Left ventricle myocardium inferior (tissue), 1 donor: ENCODE results near the gene LINC01488. TPM values are rescaled to one million over a fixed set of nuclear protein-coding genes. Genes with fewer than 3 reads are reported as not detected.

Source experiments
- DNase-seq: peaks from one replicate; pipeline ENCODE4 v3.0.0-alpha.2; 2020
- H3K27ac ChIP-seq: fragments of 200-600 bp; replicated peaks from 2 replicates; pipeline ENCODE4 v1.8.0; 2021
- H3K27me3 ChIP-seq: fragments of 200-600 bp; 2 replicates; pipeline ENCODE4 v1.8.0; 2021; ENCODE audit warnings: low read depth
- H3K36me3 ChIP-seq: fragments of 200-600 bp; 2 replicates; pipeline ENCODE4 v1.8.0; 2021
- H3K4me1 ChIP-seq: fragments of 200-600 bp; 2 replicates; pipeline ENCODE4 v1.8.0; 2021
- H3K4me3 ChIP-seq: fragments of 200-600 bp; 2 replicates; pipeline ENCODE4 v1.8.0; 2021; ENCODE audit warnings: mild to moderate bottlenecking, moderate library complexity
- H3K9me3 ChIP-seq: fragments of 200-600 bp; replicated peaks from 2 replicates; pipeline ENCODE4 v1.8.0; 2021
- intact Hi-C: fragments of 100-400 bp; cut with micrococcal nuclease; formaldehyde crosslinking; loops from one replicate; pipeline ENCODE4 v1.11.0; 2022
- total RNA-seq: library from RNA; stranded (reverse); fragmentation: NEBNext Ultra II Directional; extraction: Animal tissue kit (Norgen Biotek cat#: 25700); gene quantifications from one replicate; pipeline ENCODE4 v1.2.1, GENCODE V29; 2021
- TF ChIP-seq, protein P1 (sequence below): fragments of 200-600 bp; IDR thresholded peaks from 2 replicates; pipeline ENCODE4 v1.8.0; 2021; ENCODE audit warnings: antibody characterized with exemption, mild to moderate bottlenecking, borderline replicate concordance
- donor health status: DM: no; HTN: yes; CAD: no; lungs with severe emphysema.

The LINC01488 gene
- total RNA-seq, 1 donor from 2014 or later: 0.38 TPM

DNA sequence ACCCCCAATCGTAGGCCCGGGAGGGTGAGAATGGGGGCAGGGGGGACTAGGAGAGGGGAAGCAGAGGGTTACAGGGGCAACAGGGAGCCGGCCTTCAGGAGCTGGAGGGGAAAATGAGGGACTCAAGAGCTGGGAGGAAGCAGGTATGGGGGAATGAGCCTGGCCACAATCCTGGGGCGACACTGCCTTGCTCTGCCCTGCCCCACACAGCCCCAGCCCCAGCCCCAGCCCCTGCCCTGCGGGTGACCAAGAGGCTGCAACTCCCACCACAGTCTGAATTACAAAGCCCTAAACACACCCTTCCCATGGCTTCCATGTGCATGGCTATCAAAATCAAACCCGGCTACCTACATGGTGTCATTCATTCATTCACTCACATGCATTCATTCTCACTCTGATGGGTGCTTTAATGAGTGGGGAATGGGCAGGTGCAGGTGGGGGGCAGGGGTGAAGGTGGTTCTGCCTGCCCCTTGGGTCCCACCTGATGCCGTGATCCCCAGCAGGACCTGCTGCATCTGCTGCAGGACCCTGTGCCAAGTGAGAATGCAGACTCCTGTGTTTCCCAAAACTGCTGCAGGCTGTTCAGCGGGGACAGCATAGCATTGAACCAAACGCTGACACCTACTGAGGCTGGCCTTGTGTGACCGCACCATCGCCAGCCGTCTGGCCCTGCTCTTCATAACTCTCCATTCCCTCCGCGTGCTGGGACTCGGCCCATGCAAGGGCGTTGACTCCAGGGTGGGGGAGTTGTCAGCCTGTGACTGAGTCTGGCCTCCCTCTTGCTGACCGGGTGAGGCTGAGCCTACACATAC, 9.5 kb upstream of the LINC01488 start:
- TF ChIP-seq, protein P1, sequence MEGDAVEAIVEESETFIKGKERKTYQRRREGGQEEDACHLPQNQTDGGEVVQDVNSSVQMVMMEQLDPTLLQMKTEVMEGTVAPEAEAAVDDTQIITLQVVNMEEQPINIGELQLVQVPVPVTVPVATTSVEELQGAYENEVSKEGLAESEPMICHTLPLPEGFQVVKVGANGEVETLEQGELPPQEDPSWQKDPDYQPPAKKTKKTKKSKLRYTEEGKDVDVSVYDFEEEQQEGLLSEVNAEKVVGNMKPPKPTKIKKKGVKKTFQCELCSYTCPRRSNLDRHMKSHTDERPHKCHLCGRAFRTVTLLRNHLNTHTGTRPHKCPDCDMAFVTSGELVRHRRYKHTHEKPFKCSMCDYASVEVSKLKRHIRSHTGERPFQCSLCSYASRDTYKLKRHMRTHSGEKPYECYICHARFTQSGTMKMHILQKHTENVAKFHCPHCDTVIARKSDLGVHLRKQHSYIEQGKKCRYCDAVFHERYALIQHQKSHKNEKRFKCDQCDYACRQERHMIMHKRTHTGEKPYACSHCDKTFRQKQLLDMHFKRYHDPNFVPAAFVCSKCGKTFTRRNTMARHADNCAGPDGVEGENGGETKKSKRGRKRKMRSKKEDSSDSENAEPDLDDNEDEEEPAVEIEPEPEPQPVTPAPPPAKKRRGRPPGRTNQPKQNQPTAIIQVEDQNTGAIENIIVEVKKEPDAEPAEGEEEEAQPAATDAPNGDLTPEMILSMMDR: no peak
- H3K36me3 ChIP-seq: no peaks in the 10 kb centered on the region
- H3K27me3 ChIP-seq: no peaks in the 10 kb centered on the region
- H3K27ac ChIP-seq: peak overlapping the region; percentile 23
- peaks cover 9% of the 10 kb centered on the region for H3K9me3 ChIP-seq
- peak; percentile 14 for DNase-seq
- intact Hi-C loops: no loop called here
- peaks cover 17% of the 10 kb centered on the region for H3K4me1 ChIP-seq
- peak overlapping the region; percentile 23 for H3K4me3 ChIP-seq

DNA sequence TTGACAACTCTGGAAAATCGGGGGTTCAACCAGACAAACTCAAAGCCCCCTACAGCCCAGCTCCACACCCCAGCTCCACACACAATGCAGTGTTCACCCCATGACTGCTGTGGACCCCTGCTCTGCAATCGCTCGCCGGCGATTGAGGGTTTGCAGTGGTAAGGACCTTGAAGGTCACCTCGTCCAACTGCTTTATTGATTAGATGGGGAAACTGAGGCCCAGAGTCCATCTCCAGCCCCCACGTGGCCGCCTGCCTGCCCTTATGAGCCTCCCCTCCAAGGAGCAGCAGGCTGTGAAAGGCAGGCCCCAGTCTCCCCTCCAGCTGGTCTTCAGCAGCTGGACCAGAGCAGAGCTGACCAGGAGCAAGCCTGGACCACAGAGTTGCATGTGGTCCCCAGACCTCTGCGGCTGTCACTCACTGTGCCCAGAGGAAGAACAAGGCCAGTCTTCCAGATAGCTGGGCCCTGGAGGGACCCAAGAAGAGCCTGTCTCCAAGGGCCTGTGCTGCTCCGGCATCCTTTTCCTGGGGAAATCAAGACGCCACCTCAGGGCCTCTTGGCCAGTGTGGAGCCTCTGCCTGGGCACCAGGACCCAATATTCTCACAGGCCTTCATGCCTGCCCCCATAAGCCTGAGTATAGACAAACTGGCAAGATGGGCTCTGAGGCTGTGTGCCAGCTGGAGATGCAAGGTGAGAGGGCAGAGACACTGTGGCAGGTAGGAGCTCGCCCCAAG, 8.8 kb upstream of the LINC01488 start:
- H3K36me3 ChIP-seq: no peaks in the 10 kb centered on the region
- intact Hi-C loops: no loop called here
- H3K27ac ChIP-seq: no peak overlapping the region
- peaks cover 9% of the 10 kb centered on the region for H3K9me3 ChIP-seq
- peak; percentile 2 for DNase-seq
- no peak overlapping the region for H3K4me3 ChIP-seq
- TF ChIP-seq, protein P1: no peak
- H3K4me1 ChIP-seq: peaks cover 9% of the 10 kb centered on the region
- no peaks in the 10 kb centered on the region for H3K27me3 ChIP-seq

DNA sequence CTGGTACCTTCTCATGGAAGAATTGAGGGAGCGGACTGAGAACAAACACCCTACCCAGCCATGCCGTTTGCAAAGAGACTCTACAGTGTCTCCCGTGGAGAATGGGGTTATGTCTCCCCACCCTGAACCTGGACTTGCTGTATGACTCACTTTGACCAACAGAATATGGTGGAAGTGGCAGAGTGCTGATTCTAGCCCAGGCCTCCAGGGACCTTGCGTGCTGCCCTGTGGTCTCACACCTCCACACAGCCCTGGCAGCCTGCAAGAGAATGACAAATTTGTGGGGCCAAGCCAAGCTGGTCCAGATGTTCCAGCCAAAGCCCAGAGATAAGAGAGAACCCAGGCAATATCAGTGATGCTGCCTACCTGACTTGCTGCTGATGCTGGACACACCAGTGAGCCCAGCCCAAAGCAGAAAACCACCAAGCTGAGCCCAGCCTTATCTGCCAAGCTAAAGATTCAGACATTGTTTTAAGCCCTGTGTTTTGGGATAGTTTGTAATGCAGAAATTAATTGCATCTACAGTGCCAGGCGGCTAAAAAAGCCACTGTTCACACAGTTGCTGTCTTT, 8.1 kb upstream of the LINC01488 start:
- DNase-seq: peak; percentile 4
- TF ChIP-seq, protein P1: no peak

DNA sequence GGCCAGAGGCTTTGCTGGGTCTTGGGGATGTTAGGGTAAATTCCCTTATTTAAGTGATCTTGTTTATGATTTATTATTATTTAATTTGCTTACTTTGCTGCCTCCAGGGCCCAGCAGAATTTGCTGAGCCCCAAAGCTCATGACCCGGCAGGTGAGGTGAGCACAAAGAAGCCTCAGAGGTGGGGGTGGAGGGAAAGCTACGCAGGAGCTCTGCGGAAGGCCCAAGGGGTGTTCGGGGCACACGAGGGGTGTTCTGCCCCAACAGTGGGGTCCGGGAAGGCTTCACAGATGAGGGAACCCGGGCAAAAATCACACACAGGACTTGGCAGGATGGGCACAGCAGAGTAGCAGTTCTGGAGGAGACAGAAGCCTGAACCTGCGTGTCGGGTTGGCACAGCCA, 6.7 kb upstream of the LINC01488 start:
- no peak overlapping the region for H3K27ac ChIP-seq
- peaks cover 12% of the 10 kb centered on the region for H3K4me1 ChIP-seq
- no peaks in the 10 kb centered on the region for H3K36me3 ChIP-seq
- H3K27me3 ChIP-seq: no peaks in the 10 kb centered on the region
- H3K4me3 ChIP-seq: no peak overlapping the region
- peaks cover 9% of the 10 kb centered on the region for H3K9me3 ChIP-seq
- DNase-seq: no peak
- TF ChIP-seq, protein P1: no peak
- intact Hi-C loops: no loop called here

More for the DNA sequence above, 8.1 kb upstream of the LINC01488 start:
- Histone ChIP-seq H3K27ac (no peak overlapping the region), H3K4me1 (peaks cover 5% of the 10 kb centered on the region), H3K9me3 (peaks cover 9% of the 10 kb centered on the region), H3K36me3 (no peaks in the 10 kb centered on the region), H3K4me3 (no peak overlapping the region), H3K27me3 (no peaks in the 10 kb centered on the region)
- intact Hi-C loops: no loop called here

DNA sequence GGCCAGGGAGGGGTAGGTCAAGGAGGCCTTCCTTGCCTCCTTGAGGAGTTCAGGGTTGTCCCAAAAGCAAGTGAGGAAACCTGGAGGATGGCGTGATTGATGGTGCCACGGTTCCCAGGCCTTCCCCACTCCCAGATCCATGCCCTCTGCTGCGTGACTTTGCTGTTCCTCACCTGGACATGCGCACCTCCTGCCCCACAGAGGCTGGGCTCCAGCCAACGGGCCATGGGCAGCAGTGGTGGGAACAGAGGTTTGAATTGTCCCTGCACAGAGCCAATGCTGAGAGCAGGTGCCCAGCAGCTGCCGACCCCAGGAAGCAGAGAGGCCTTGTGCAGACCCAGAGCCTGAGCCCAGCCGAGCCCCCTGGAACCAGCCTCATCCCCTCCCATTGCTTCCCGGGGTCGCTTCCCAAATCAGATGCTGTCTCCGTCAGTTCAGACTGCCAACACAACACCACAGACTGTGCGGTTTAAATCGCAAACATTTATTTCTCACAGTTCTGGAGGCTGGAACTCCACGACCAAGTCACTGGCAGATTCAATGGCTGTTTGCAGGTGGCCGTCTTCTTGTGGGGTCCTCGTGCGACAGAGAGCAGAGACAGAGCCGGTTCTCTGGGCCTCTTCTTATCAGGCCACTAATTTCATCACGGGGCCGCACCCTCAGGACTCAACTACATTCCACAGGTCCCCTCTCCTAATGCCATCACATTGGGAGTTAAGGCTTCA, 6.2 kb upstream of the LINC01488 start:
- Histone ChIP-seq H3K9me3 (peaks cover 9% of the 10 kb centered on the region), H3K27me3 (no peaks in the 10 kb centered on the region), H3K4me1 (peaks cover 17% of the 10 kb centered on the region), H3K4me3 (no peak overlapping the region), H3K36me3 (no peaks in the 10 kb centered on the region), H3K27ac (no peak overlapping the region)
- TF ChIP-seq, protein P1: no peak
- DNase-seq: peak; percentile 9
- intact Hi-C loops: no loop called here
